K562 (cell line): Measurements from ENCODE around the gene COL5A1. TPM values are rescaled to one million over a fixed set of nuclear protein-coding genes. Genes with fewer than 3 reads are reported as not detected.

Source experiments
- ATAC-seq: fragments of 200-7000 bp; cut with Tn5 transposase; 3 replicates; pipeline ENCODE4 v1.9.1; 2020; ENCODE audit warnings: moderate library complexity
- BruUV-seq: library from RNA; stranded (reverse); fragments of 400-500 nt; replicated peaks from 2 replicates; lab custom pipeline; 2021; lab: Mats Ljungman, UMichigan
- CTCF ChIA-PET: fragments of 300-600 bp; formaldehyde crosslinking; extraction: SDS; loops from one replicate; lab custom pipeline; 2021; ENCODE audit warnings: low intra/inter-chr PET ratio; lab: Yijun Ruan, JAX
- POLR2A ChIA-PET: fragments of 300-600, 350-650 bp; sonication (Branson Sonifier 250); formaldehyde crosslinking; extraction: SDS; loops from one replicate; lab custom pipeline; 2021; ENCODE audit warnings: antibody characterized with exemption, inconsistent platforms; lab: Yijun Ruan, JAX
- DNase-seq, 4 experiments: peaks; one replicate each; pipeline versions ENCODE4 v3.0.0 to v3.0.0-alpha.2; 2011 to 2018; ENCODE audit warnings: low spot score in 3 of 4, mixed read lengths in 3 of 4; ENCODE audit errors: extremely low read depth in 1 of 4
- FAIRE-seq: peaks from 2 replicates; lab custom pipeline; 2011; peaks lifted over from hg19 to GRCh38; lab: Jason Lieb, UNC
- H2AFZ ChIP-seq: 2 replicates; pipeline ENCODE4 v1.6.0; 2011; ENCODE audit warnings: low read depth, low read length, control low read depth, inconsistent platforms
- H3K27ac ChIP-seq: fragments of 200-600 bp; 3 replicates; pipeline ENCODE4 v1.8.0; 2011; ENCODE audit warnings: low read depth, mild to moderate bottlenecking, control low read depth, inconsistent platforms, low read length, moderate library complexity, mixed read lengths; ENCODE audit errors: extremely low read depth
- H3K27me3 ChIP-seq, 2 experiments: fragments of 300-600 bp in 1 of 2; 2 replicates in 1 of 2; 3 replicates in 1 of 2; pipeline versions ENCODE4 v1.6.0 to v1.8.0; 2011; ENCODE audit warnings: inconsistent platforms in 2 of 2, low read length in 2 of 2, mild to moderate bottlenecking in 1 of 2, mixed read lengths in 1 of 2, moderate library complexity in 1 of 2; ENCODE audit not compliant: control insufficient read depth in 2 of 2, insufficient read depth in 2 of 2
- H3K36me3 ChIP-seq: fragments of 300-600 bp; 3 replicates; pipeline ENCODE4 v1.8.0; 2011; ENCODE audit warnings: mild to moderate bottlenecking, low read length, inconsistent platforms; ENCODE audit not compliant: control insufficient read depth, insufficient read depth
- H3K4me1 ChIP-seq, 2 experiments: fragments of 200-600 bp in 1 of 2; replicated peaks in 1 of 2; 2 replicates in 1 of 2; 3 replicates in 1 of 2; pipeline versions ENCODE4 v1.5.1 to v1.8.0; 2011; ENCODE audit warnings: inconsistent platforms in 2 of 2, low read length in 2 of 2, mild to moderate bottlenecking in 1 of 2, mixed read lengths in 1 of 2, moderate library complexity in 1 of 2; ENCODE audit not compliant: control insufficient read depth in 2 of 2, insufficient read depth in 2 of 2
- H3K4me2 ChIP-seq: 2 replicates; pipeline ENCODE4 v1.6.1; 2011; ENCODE audit warnings: low read length, control low read depth, inconsistent platforms, mixed read lengths; ENCODE audit not compliant: insufficient read depth
- H3K4me3 ChIP-seq: fragments of 200-600 bp; sonication (generic), shearing (Covaris generic); 2 replicates; pipeline ENCODE4 v1.5.1; 2016; ENCODE audit warnings: control low read depth, inconsistent platforms
- H3K79me2 ChIP-seq: fragments of 200-600 bp; 3 replicates; pipeline ENCODE4 v1.8.0; 2011; ENCODE audit warnings: low read length, inconsistent platforms; ENCODE audit not compliant: control insufficient read depth, insufficient read depth
- H3K9ac ChIP-seq, 2 experiments: 2 replicates each; pipeline versions ENCODE4 v1.6.0 to v1.6.1; 2011; ENCODE audit warnings: low read depth in 2 of 2, low read length in 2 of 2, control low read depth in 1 of 2, inconsistent platforms in 1 of 2, mild to moderate bottlenecking in 1 of 2, mixed read lengths in 1 of 2; ENCODE audit not compliant: insufficient read depth in 1 of 2
- H3K9me1 ChIP-seq: one replicate; pipeline ENCODE4 v1.6.0; 2011; ENCODE audit warnings: inconsistent platforms, mild to moderate bottlenecking, low read length, moderate library complexity; ENCODE audit not compliant: control insufficient read depth, insufficient read depth
- H3K9me3 ChIP-seq: replicated peaks from 2 replicates; pipeline ENCODE4 v1.5.1; 2011; ENCODE audit warnings: low read depth, low read length, inconsistent platforms; ENCODE audit not compliant: control insufficient read depth, insufficient read depth
- H4K20me1 ChIP-seq: replicated peaks from 2 replicates; pipeline ENCODE4 v1.6.1; 2011; ENCODE audit warnings: low read length, inconsistent platforms, mixed read lengths; ENCODE audit not compliant: control insufficient read depth, insufficient read depth
- DMBX1 ChIP-seq: fragments of 250-450 bp; sonication (Bioruptor Pico); IDR thresholded peaks from 2 replicates; pipeline ENCODE4 v1.8.0; 2022; ENCODE audit warnings: inconsistent platforms, mild to moderate bottlenecking, moderate library complexity, borderline replicate concordance
- HNRNPUL1 ChIP-seq: fragments of 200-400 bp; formaldehyde crosslinking; IDR thresholded peaks from 2 replicates; pipeline ENCODE4 v1.6.1; 2017; ENCODE audit warnings: low read length
- NR2C2 ChIP-seq, 2 experiments: fragments of 200-800 bp in 1 of 2; sonication (Bioruptor generic) in 1 of 2; sonication (generic) in 1 of 2; formaldehyde crosslinking in 1 of 2; IDR thresholded peaks; 2 replicates each; pipeline versions ENCODE4 v1.6.1 to v1.8.0; 2016 to 2022; ENCODE audit warnings: mild to moderate bottlenecking in 1 of 2, missing compliant biosample characterization in 1 of 2, missing genetic modification characterization in 1 of 2, missing genetic modification reagents in 1 of 2
- ZNF212 ChIP-seq: fragments of 450-650 bp; formaldehyde crosslinking; IDR thresholded peaks from 2 replicates; pipeline ENCODE4 v1.4.0; 2020; ENCODE audit warnings: mild to moderate bottlenecking
- ZNF354B ChIP-seq: fragments of 250-450 bp; sonication (Bioruptor Pico); IDR thresholded peaks from 2 replicates; pipeline ENCODE4 v1.4.0; 2020
- WGBS: fragments of 100-300 bp; shearing (Covaris generic); methylation state at CpG from one replicate; pipeline ENCODE4 v1.1.6; 2016; ENCODE audit warnings: low coverage, mixed read lengths; ENCODE audit not compliant: insufficient coverage; ENCODE audit errors: missing lambda C conversion rate; 5-methylcytosine and 5-hydroxymethylcytosine counted together
- in situ Hi-C: fragments of 300-500 bp; cut with MboI; formaldehyde crosslinking; loops from 4 replicates; pipeline ENCODE4 v1.15.0; 2018; ENCODE audit warnings: inconsistent platforms, mixed read lengths
- intact Hi-C: fragments of 100-400 bp; cut with micrococcal nuclease; formaldehyde crosslinking; loops from 2 replicates; pipeline ENCODE4 v1.14.2; 2022
- polyA plus RNA-seq, 8 experiments: library from polyadenylated mRNA; depleted of rRNA in 4 of 8; stranded (reverse) in 5 of 8; unstranded in 3 of 8; fragments of >200 nt; fragmentation: Nextera tagmentation in 2 of 8; fragmentation: Illumina TruSeq in 1 of 8; extraction: Ambion mirVana in 2 of 8; extraction: Trizol in 1 of 8; gene quantifications; 2 replicates each; pipeline versions ENCODE4 v1.2.1 to v1.2.3, GENCODE V29; 2011 to 2014; ENCODE audit warnings: inconsistent platforms in 1 of 8, missing spikeins in 1 of 8
- total RNA-seq, 7 experiments: library from RNA; depleted of rRNA in 6 of 7; stranded (reverse); fragments of >200 nt in 6 of 7; fragmentation: Illumina TruSeq in 2 of 7; extraction: Trizol in 2 of 7; gene quantifications; 2 replicates each; pipeline versions ENCODE4 v1.2.1 to v1.2.3, GENCODE V29; 2011 to 2021; ENCODE audit warnings: low replicate concordance in 1 of 7

The COL5A1 gene
- total and polyA plus RNA-seq, 9 of the 15 experiments (the other 6 are each of a cell fraction or from before 2014, with no cell fraction given), result under 0.01 to 0.13 (median 0.04) TPM; not detected in 6

- Histone ChIP-seq H2AFZ (no peak overlapping the region), H3K79me2 (no peaks in the 10 kb centered on the region), H4K20me1 (0 out of 2 replicates have a peak, but pooled peaks cover 4% of the 10 kb centered on the region), H3K27me3 (peaks cover 0 to 38% of the 10 kb centered on the region in 2 experiments; a peak in 3 of 5 replicates), H3K4me1 (no peaks in the 10 kb centered on the region), H3K4me2 (no peak overlapping the region), H3K9me1 (no peaks in the 10 kb centered on the region), H3K4me3 (no peak overlapping the region), H3K9ac (no peak overlapping the region), H3K36me3 (no peaks in the 10 kb centered on the region), H3K9me3 (no peaks in the 10 kb centered on the region), H3K27ac (no peak overlapping the region)
- ChIA-PET POLR2A (interaction anchor here (1.0 kb wide), 1 partner anchor 9 kb away, joined by 3 read pairs; no protein-coding TSS in a partner anchor), CTCF (no interaction called here)
- ATAC-seq (no peak), FAIRE-seq (no peak), DNase-seq (no peak)
- intact Hi-C loops (no loop called here), in situ Hi-C loops (no loop called here)
- 2% methylated on average over 13 of the region's 13 CpGs for WGBS
- TF ChIP-seq HNRNPUL1 (no peak), ZNF354B (CRISPR knock-in tag) (no peak)
- BruUV-seq, result no TSS peak
Measured at GRCh38 chr9:134879664-134880483, 238.3 kb downstream of the COL5A1 start.

GRCh38 chr9:134880484-134881312 lies 239.1 kb downstream of the COL5A1 start, which contains the start of gene FCN2:
Gene FCN2 (plus strand): TSS chr9:134880810. CDS start chr9:134880822, 12 bp downstream.
- DNase-seq (no peak), ATAC-seq (no peak), FAIRE-seq (no peak)
- H3K27me3 ChIP-seq, result peaks cover 0 to 39% of the 10 kb centered on the region in 2 experiments; a peak in 3 of 5 replicates
- no TSS peak for BruUV-seq
- H3K9me1 ChIP-seq, result no peaks in the 10 kb centered on the region
- H4K20me1 ChIP-seq, result 0 out of 2 replicates have a peak, but pooled peaks cover 4% of the 10 kb centered on the region
- ChIA-PET CTCF (no interaction called here), POLR2A (interaction anchor here (1.0 kb wide), 1 partner anchor 8 kb away, joined by 3 read pairs; no protein-coding TSS in a partner anchor)
- WGBS, result 2% methylated on average over 24 of the region's 25 CpGs
- H3K4me2 ChIP-seq, result no peak within 1 kb of the TSS
- in situ Hi-C loops (no loop called here), intact Hi-C loops (no loop called here)
- no peak within 1 kb of the TSS for H3K9ac ChIP-seq
- TF ChIP-seq DMBX1 (no peak), ZNF212 (CRISPR knock-in tag) (no peak), NR2C2 (CRISPR knock-in tag; IDR thresholded peaks at IDR 0.05) (no peak), NR2C2 (tag; IDR thresholded peaks at IDR 0.05) (no peak)
- no peaks in the 10 kb centered on the region for H3K36me3 ChIP-seq
- no peak within 1 kb of the TSS for H2AFZ ChIP-seq
- H3K4me1 ChIP-seq, result no peaks in the 10 kb centered on the region
- no peak within 1 kb of the TSS for H3K27ac ChIP-seq
- no peaks in the 10 kb centered on the region for H3K9me3 ChIP-seq
- no peaks in the 10 kb centered on the region for H3K79me2 ChIP-seq
- no peak within 1 kb of the TSS for H3K4me3 ChIP-seq
